Endothelial cell of umbilical vein (primary cell): ENCODE results near the gene SH3BP4. TPM values are rescaled to one million over a fixed set of nuclear protein-coding genes. Genes with fewer than 3 reads are reported as not detected.

Source experiments
- BruUV-seq: library from RNA; stranded (reverse); fragments of 400-500 nt; replicated peaks from 2 replicates; lab custom pipeline; 2021; lab: Mats Ljungman, UMichigan
- CTCF ChIA-PET: fragments of 300-600, 350-600 bp; sonication (Branson Sonifier 250); formaldehyde crosslinking; loops from one replicate; lab custom pipeline; 2021; ENCODE audit warnings: antibody characterized with exemption, inconsistent platforms; lab: Charles Lee
- POLR2A ChIA-PET: fragments of 300-600, 350-600 bp; sonication (Branson Sonifier 250); formaldehyde crosslinking; loops from one replicate; lab custom pipeline; 2021; ENCODE audit warnings: antibody characterized with exemption, inconsistent platforms; lab: Charles Lee
- DNase-seq: peaks from one replicate; pipeline ENCODE4 v3.0.0-alpha.2; 2011; ENCODE audit warnings: low read depth, low spot score
- FAIRE-seq: peaks from 2 replicates; lab custom pipeline; 2011; peaks lifted over from hg19 to GRCh38; lab: Jason Lieb, UNC
- H2AFZ ChIP-seq: 2 replicates; pipeline ENCODE4 v1.6.0; 2012; ENCODE audit warnings: low read depth, low read length, control low read depth, inconsistent platforms
- H3K27ac ChIP-seq: 2 replicates; pipeline ENCODE4 v1.5.1; 2011; ENCODE audit warnings: low read depth, mild to moderate bottlenecking, control low read depth, low read length, moderate library complexity; ENCODE audit not compliant: insufficient read depth
- H3K27me3 ChIP-seq, 2 experiments: 2 replicates each; pipeline versions ENCODE4 v1.6.0 to v1.6.1; 2011; ENCODE audit warnings: low read length in 2 of 2, mixed read lengths in 1 of 2; ENCODE audit not compliant: control insufficient read depth in 2 of 2, insufficient read depth in 2 of 2
- H3K36me3 ChIP-seq, 2 experiments: 2 replicates in 1 of 2; 3 replicates in 1 of 2; pipeline ENCODE4 v1.5.1; 2011; ENCODE audit warnings: low read length in 2 of 2, mild to moderate bottlenecking in 1 of 2, moderate library complexity in 1 of 2; ENCODE audit not compliant: control insufficient read depth in 2 of 2, insufficient read depth in 2 of 2; ENCODE audit errors: extremely low read depth in 1 of 2
- H3K4me1 ChIP-seq: 3 replicates; pipeline ENCODE4 v1.5.1; 2011; ENCODE audit warnings: mild to moderate bottlenecking, low read length; ENCODE audit not compliant: control insufficient read depth, insufficient read depth; ENCODE audit errors: extremely low read depth
- H3K4me2 ChIP-seq: 2 replicates; pipeline ENCODE4 v1.6.1; 2011; ENCODE audit warnings: low read length, control low read depth, mixed read lengths; ENCODE audit not compliant: insufficient read depth
- H3K4me3 ChIP-seq, 3 experiments: fragments of 200-600 bp in 1 of 3; sonication (generic), shearing (Covaris generic) in 1 of 3; replicated peaks in 1 of 3; 2 replicates each; pipeline ENCODE4 v1.5.1; 2011 to 2016; ENCODE audit warnings: control low read depth in 3 of 3, low read length in 3 of 3, mild to moderate bottlenecking in 2 of 3, inconsistent platforms in 1 of 3, low read depth in 1 of 3, moderate library complexity in 1 of 3; ENCODE audit not compliant: insufficient read depth in 1 of 3
- H3K79me2 ChIP-seq: 2 replicates; pipeline ENCODE4 v1.6.0; 2012; ENCODE audit warnings: low read length, inconsistent platforms; ENCODE audit not compliant: control insufficient read depth, insufficient read depth
- H3K9ac ChIP-seq: replicated peaks from 2 replicates; pipeline ENCODE3; 2011; ENCODE audit warnings: low read length, control low read depth; ENCODE audit not compliant: insufficient read depth; ENCODE audit errors: extremely low read depth
- H3K9me1 ChIP-seq: replicated peaks from 3 replicates; pipeline ENCODE4 v1.6.0; 2011; ENCODE audit warnings: mild to moderate bottlenecking, low read length; ENCODE audit not compliant: control insufficient read depth, insufficient read depth; ENCODE audit errors: extremely low read depth
- H3K9me3 ChIP-seq: replicated peaks from 2 replicates; pipeline ENCODE4 v1.5.1; 2012; ENCODE audit warnings: low read length, inconsistent platforms; ENCODE audit not compliant: control insufficient read depth, insufficient read depth
- H4K20me1 ChIP-seq: replicated peaks from 2 replicates; pipeline ENCODE3; 2011; ENCODE audit warnings: mild to moderate bottlenecking, low read length; ENCODE audit not compliant: control insufficient read depth, insufficient read depth; ENCODE audit errors: extremely low read depth
- CTCF ChIP-seq, 2 donors: IDR thresholded peaks; 1 replicate in 1 of 2; 2 replicates in 1 of 2; pipeline ENCODE4 v1.5.1; 2011; ENCODE audit warnings: low read length in 2 of 2, mild to moderate bottlenecking in 2 of 2, moderate library complexity in 2 of 2, control low read depth in 1 of 2, inconsistent platforms in 1 of 2, low read depth in 1 of 2; ENCODE audit not compliant: insufficient read depth in 1 of 2; ENCODE audit errors: extremely low read depth in 1 of 2
- EZH2 ChIP-seq: IDR thresholded peaks from 2 replicates; pipeline ENCODE4 v1.6.1; 2012; ENCODE audit warnings: borderline replicate concordance, low read depth, mild to moderate bottlenecking, moderate library complexity, low read length, inconsistent platforms; ENCODE audit not compliant: severe bottlenecking
- FOS ChIP-seq: IDR thresholded peaks from 2 replicates; pipeline ENCODE4 v1.6.1; 2011; ENCODE audit warnings: mild to moderate bottlenecking, low read length, moderate library complexity, borderline replicate concordance; ENCODE audit not compliant: insufficient read depth
- GATA2 ChIP-seq: IDR thresholded peaks from 2 replicates; pipeline ENCODE4 v1.7.0; 2011; ENCODE audit warnings: low read depth, mild to moderate bottlenecking, moderate library complexity, mixed read lengths, low read length; ENCODE audit not compliant: insufficient read length, insufficient read depth
- JUN ChIP-seq: IDR thresholded peaks from 2 replicates; pipeline ENCODE4 v1.6.1; 2011; ENCODE audit warnings: borderline replicate concordance, low read depth; ENCODE audit not compliant: insufficient read length, insufficient read depth
- MAX ChIP-seq: IDR thresholded peaks from 2 replicates; pipeline ENCODE4 v1.6.1; 2011; ENCODE audit not compliant: insufficient read depth, insufficient read length
- MYC ChIP-seq: IDR thresholded peaks from one replicate; pipeline ENCODE4 v1.6.1; 2011; ENCODE audit warnings: mild to moderate bottlenecking, low read depth, low read length
- POLR2A ChIP-seq: IDR thresholded peaks from 2 replicates; pipeline ENCODE4 v1.6.1; 2012; ENCODE audit warnings: low read depth, mild to moderate bottlenecking, control low read depth, low read length
- POLR2AphosphoS5 ChIP-seq: IDR thresholded peaks from 2 replicates; pipeline ENCODE4 v1.6.1; 2012; ENCODE audit warnings: low read depth, mild to moderate bottlenecking, control low read depth, low read length, moderate library complexity; ENCODE audit not compliant: insufficient read depth
- dilution Hi-C: fragments of 300-500 bp; cut with MboI; formaldehyde crosslinking; loops from one replicate; pipeline ENCODE4 v1.15.0; 2019; ENCODE audit warnings: low sequenced_read_pairs; ENCODE audit not compliant: extremely low pct_ligation_motif_present
- intact Hi-C: fragments of 100-400 bp; cut with micrococcal nuclease; formaldehyde crosslinking; loops from one replicate; pipeline ENCODE4 v1.10.0; 2022
- polyA plus RNA-seq, 4 experiments: library from polyadenylated mRNA; depleted of rRNA in 3 of 4; stranded (reverse) in 3 of 4; unstranded in 1 of 4; fragments of >200 nt; gene quantifications; 2 replicates each; pipeline versions ENCODE4 v1.2.1 to v1.2.3, GENCODE V29; 2011 to 2012; ENCODE audit warnings: missing spikeins in 1 of 4
- total RNA-seq: library from RNA; stranded (reverse); gene quantifications from 2 replicates; pipeline ENCODE4 v1.2.3, GENCODE V29; 2021

SH3BP4 gene
- total and polyA plus RNA-seq, 2 donors (not counting 3 experiments of a cell fraction or from before 2014, with no cell fraction given), result 85.2 to 100.0 TPM

- Histone ChIP-seq H3K79me2 (peaks cover 78% of the 10 kb centered on the region), H4K20me1 (no peaks in the 10 kb centered on the region)
- CTCF ChIA-PET, result no interaction called here
Measured at GRCh38 chr2:235042576-235043515, 91.0 kb downstream of the SH3BP4 start.

More at GRCh38 chr2:235042576-235043515, 91.0 kb downstream of the SH3BP4 start:
- H3K9me3 ChIP-seq, result no peaks in the 10 kb centered on the region
- POLR2A ChIA-PET, result no interaction called here
- no peak for TF ChIP-seq MAX
- no peak for TF ChIP-seq CTCF (IDR thresholded peaks at IDR 0.05; ENCODE audit: extremely low read depth in 1 of 2, insufficient read depth in 1 of 2, low read depth in 1 of 2, low read length in 2 of 2)
- no peak for TF ChIP-seq MYC
- no peak for TF ChIP-seq JUN
- no peak for TF ChIP-seq FOS
- TF ChIP-seq EZH2, result no peak
- TF ChIP-seq GATA2, result no peak
- TF ChIP-seq POLR2AphosphoS5, result no peak
- TF ChIP-seq POLR2A, result no peak
- H3K27me3 ChIP-seq, result no peaks in the 10 kb centered on the region
- H3K4me3 ChIP-seq, result no peak overlapping the region
- H2AFZ ChIP-seq, result no peak overlapping the region
- H3K36me3 ChIP-seq, result peaks cover 40 to 50% of the 10 kb centered on the region in 2 experiments
- H3K4me1 ChIP-seq, result peaks cover 14% of the 10 kb centered on the region
- BruUV-seq, result no TSS peak
- no peak overlapping the region for H3K27ac ChIP-seq
- no peak overlapping the region for H3K4me2 ChIP-seq
- DNase-seq (no peak), FAIRE-seq (no peak)
- dilution Hi-C loops (no loop called here), intact Hi-C loops (no loop called here)
- H3K9me1 ChIP-seq, result no peaks in the 10 kb centered on the region
- H3K9ac ChIP-seq, result no peak overlapping the region
